ENCODE data around the gene AK4.
"Not testable (repeated sequence)": the region's sequence is repeated elsewhere in the genome, so short reads cannot be mapped to it uniquely, and the experiment has no call there.

AK4 gene

DNA sequence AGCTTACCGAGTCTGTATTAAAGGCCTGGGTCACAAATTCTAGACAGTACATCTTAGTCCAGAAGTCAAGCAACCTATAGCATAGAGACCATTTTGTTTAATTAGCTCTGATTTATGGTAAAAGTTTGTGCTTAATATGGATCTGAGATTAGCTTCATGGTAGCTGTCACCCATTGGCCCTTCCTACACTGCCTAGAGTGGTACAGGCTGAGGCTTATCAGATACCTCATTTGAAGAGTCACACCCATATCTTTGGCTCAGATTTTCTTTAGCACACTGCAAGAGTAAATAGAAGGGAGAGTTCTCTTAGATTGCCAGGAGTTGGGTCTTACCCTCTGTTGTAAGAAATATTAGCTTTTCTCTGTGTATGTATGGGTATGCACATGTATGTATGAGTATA is 3.6 kb downstream of the AK4 start:
- no peaks in the 10 kb centered on the region for H3K9me3 ChIP-seq (ENCODE audit: control insufficient read depth, low read length)
- no peak overlapping the region for H3K4me3 ChIP-seq (ENCODE audit: low read length)
- no peak for DNase-seq (ENCODE audit: low read depth)
- H3K27me3 ChIP-seq (replicated peaks; ENCODE audit: control insufficient read depth, insufficient read depth, low read length), result no peaks in the 10 kb centered on the region
- no peak overlapping the region for H3K9ac ChIP-seq (ENCODE audit: low read length)
- peaks cover 23% of the 10 kb centered on the region for H3K4me1 ChIP-seq (ENCODE audit: control insufficient read depth, insufficient read depth, low read length)
- peaks cover 7% of the 10 kb centered on the region for H3K36me3 ChIP-seq (ENCODE audit: control insufficient read depth, insufficient read depth, low read length, severe bottlenecking)

GRCh38 chr1:65153635-65154034 is 5.6 kb downstream of the AK4 start:
- H3K4me3 ChIP-seq (ENCODE audit: low read length), result no peak overlapping the region
- H3K4me1 ChIP-seq (ENCODE audit: control insufficient read depth, insufficient read depth, low read length), result peaks cover 23% of the 10 kb centered on the region
- H3K9ac ChIP-seq (ENCODE audit: low read length), result no peak overlapping the region
- no peak for DNase-seq (ENCODE audit: low read depth)
- no peaks in the 10 kb centered on the region for H3K27me3 ChIP-seq (replicated peaks; ENCODE audit: control insufficient read depth, insufficient read depth, low read length)
- H3K9me3 ChIP-seq (ENCODE audit: control insufficient read depth, low read length), result no peaks in the 10 kb centered on the region
- peaks cover 11% of the 10 kb centered on the region for H3K36me3 ChIP-seq (ENCODE audit: control insufficient read depth, insufficient read depth, low read length, severe bottlenecking)

- peaks cover 11% of the 10 kb centered on the region for H3K36me3 ChIP-seq (ENCODE audit: control insufficient read depth, insufficient read depth, low read length, severe bottlenecking)
- H3K9me3 ChIP-seq (ENCODE audit: control insufficient read depth, low read length), result no peaks in the 10 kb centered on the region
- no peak overlapping the region for H3K4me3 ChIP-seq (ENCODE audit: low read length)
- H3K27me3 ChIP-seq (replicated peaks; ENCODE audit: control insufficient read depth, insufficient read depth, low read length), result no peaks in the 10 kb centered on the region
- DNase-seq (ENCODE audit: low read depth), result no peak
- no peak overlapping the region for H3K9ac ChIP-seq (ENCODE audit: low read length)
- H3K4me1 ChIP-seq (ENCODE audit: control insufficient read depth, insufficient read depth, low read length), result peaks cover 13% of the 10 kb centered on the region
Observed at GRCh38 chr1:65156910-65157545, 9.0 kb downstream of the AK4 start.

GRCh38 chr1:65157546-65157941 is 9.5 kb downstream of the AK4 start:
- Histone ChIP-seq H3K4me3 (ENCODE audit: low read length) (no peak overlapping the region), H3K36me3 (ENCODE audit: control insufficient read depth, insufficient read depth, low read length, severe bottlenecking) (peaks cover 11% of the 10 kb centered on the region), H3K9me3 (ENCODE audit: control insufficient read depth, low read length) (no peaks in the 10 kb centered on the region), H3K27me3 (replicated peaks; ENCODE audit: control insufficient read depth, insufficient read depth, low read length) (no peaks in the 10 kb centered on the region), H3K9ac (ENCODE audit: low read length) (no peak overlapping the region), H3K4me1 (ENCODE audit: control insufficient read depth, insufficient read depth, low read length) (peaks cover 13% of the 10 kb centered on the region)
- no peak for DNase-seq (ENCODE audit: low read depth)

DNA sequence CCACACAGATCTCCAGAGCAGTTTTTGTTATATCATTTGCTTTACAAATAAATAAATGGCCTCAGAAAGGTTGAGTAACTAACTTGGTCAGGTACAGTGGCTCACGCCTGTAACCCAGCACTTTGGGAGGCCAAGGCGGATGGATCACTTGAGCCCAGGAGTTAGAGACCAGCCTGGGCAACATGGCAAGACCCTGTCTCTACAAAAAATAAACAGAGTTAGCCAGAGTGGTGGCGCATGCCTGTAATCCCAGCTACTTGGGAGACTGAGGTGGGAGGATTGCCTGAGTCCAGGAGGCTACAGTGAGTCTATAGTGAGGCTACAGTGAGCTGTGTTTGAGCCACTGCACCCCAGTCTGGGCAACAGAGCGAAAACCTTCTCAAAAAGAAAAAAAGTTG is 11.3 kb downstream of the AK4 start:
- H3K9me3 ChIP-seq (ENCODE audit: control insufficient read depth, low read length); H3K9ac ChIP-seq (ENCODE audit: low read length); H3K27me3 ChIP-seq (replicated peaks; ENCODE audit: control insufficient read depth, insufficient read depth, low read length); DNase-seq (ENCODE audit: low read depth); H3K4me3 ChIP-seq (ENCODE audit: low read length): not testable (repeated sequence)
- Histone ChIP-seq H3K36me3 (ENCODE audit: control insufficient read depth, insufficient read depth, low read length, severe bottlenecking) (peaks cover 14% of the 10 kb centered on the region), H3K4me1 (ENCODE audit: control insufficient read depth, insufficient read depth, low read length) (peaks cover 29% of the 10 kb centered on the region)

GRCh38 chr1:65159801-65160523 is 12.0 kb downstream of the AK4 start:
- no peak for DNase-seq (ENCODE audit: low read depth)
- H3K36me3 ChIP-seq (ENCODE audit: control insufficient read depth, insufficient read depth, low read length, severe bottlenecking), result peaks cover 14% of the 10 kb centered on the region
- no peaks in the 10 kb centered on the region for H3K27me3 ChIP-seq (replicated peaks; ENCODE audit: control insufficient read depth, insufficient read depth, low read length)
- H3K9ac ChIP-seq (ENCODE audit: low read length), result no peak overlapping the region
- H3K4me3 ChIP-seq (ENCODE audit: low read length), result no peak overlapping the region
- peaks cover 36% of the 10 kb centered on the region for H3K4me1 ChIP-seq (ENCODE audit: control insufficient read depth, insufficient read depth, low read length)
- H3K9me3 ChIP-seq (ENCODE audit: control insufficient read depth, low read length), result no peaks in the 10 kb centered on the region

GRCh38 chr1:65163201-65163805 is 15.3 kb downstream of the AK4 start:
- Histone ChIP-seq H3K4me1 (ENCODE audit: control insufficient read depth, insufficient read depth, low read length) (peaks cover 52% of the 10 kb centered on the region), H3K36me3 (ENCODE audit: control insufficient read depth, insufficient read depth, low read length, severe bottlenecking) (peaks cover 3% of the 10 kb centered on the region), H3K4me3 (ENCODE audit: low read length) (peak overlapping the region; percentile 41), H3K9ac (ENCODE audit: low read length) (peak overlapping the region; percentile 47), H3K9me3 (ENCODE audit: control insufficient read depth, low read length) (no peaks in the 10 kb centered on the region), H3K27me3 (replicated peaks; ENCODE audit: control insufficient read depth, insufficient read depth, low read length) (no peaks in the 10 kb centered on the region)
- no peak for DNase-seq (ENCODE audit: low read depth)

DNA sequence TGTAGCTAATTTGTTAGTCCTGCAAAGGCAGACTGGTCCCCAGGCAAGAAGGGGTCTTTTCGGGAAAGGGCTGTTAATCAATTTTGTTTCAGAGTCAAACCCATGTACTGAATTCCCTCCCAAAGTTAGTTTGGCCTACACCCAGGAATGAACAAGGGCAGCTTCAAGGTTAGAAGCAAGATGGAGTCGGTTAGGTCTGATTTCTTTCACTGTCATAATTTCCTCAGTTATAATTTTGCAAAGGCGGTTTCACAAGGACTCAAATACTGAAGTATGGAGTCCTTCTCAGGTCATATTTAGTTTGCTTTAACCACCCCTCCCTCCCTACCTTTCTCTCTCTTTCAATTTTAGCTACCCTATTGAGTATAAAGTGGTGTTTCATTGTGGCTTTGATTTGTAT is 16.1 kb downstream of the AK4 start:
- H3K4me1 ChIP-seq (ENCODE audit: control insufficient read depth, insufficient read depth, low read length), result peaks cover 55% of the 10 kb centered on the region
- DNase-seq (ENCODE audit: low read depth); H3K9ac ChIP-seq (ENCODE audit: low read length): not testable (repeated sequence)

GRCh38 chr1:65164633-65165032 is 16.6 kb downstream of the AK4 start:
- H3K4me1 ChIP-seq (ENCODE audit: control insufficient read depth, insufficient read depth, low read length), result peaks cover 61% of the 10 kb centered on the region
- H3K4me3 ChIP-seq (ENCODE audit: low read length), result peak overlapping the region; percentile 34
- H3K36me3 ChIP-seq (ENCODE audit: control insufficient read depth, insufficient read depth, low read length, severe bottlenecking), result peaks cover 3% of the 10 kb centered on the region

More for the DNA sequence above, 16.1 kb downstream of the AK4 start:
- not testable (repeated sequence) for H3K27me3 ChIP-seq (replicated peaks; ENCODE audit: control insufficient read depth, insufficient read depth, low read length); H3K9me3 ChIP-seq (ENCODE audit: control insufficient read depth, low read length); H3K36me3 ChIP-seq (ENCODE audit: control insufficient read depth, insufficient read depth, low read length, severe bottlenecking); H3K4me3 ChIP-seq (ENCODE audit: low read length)

DNA sequence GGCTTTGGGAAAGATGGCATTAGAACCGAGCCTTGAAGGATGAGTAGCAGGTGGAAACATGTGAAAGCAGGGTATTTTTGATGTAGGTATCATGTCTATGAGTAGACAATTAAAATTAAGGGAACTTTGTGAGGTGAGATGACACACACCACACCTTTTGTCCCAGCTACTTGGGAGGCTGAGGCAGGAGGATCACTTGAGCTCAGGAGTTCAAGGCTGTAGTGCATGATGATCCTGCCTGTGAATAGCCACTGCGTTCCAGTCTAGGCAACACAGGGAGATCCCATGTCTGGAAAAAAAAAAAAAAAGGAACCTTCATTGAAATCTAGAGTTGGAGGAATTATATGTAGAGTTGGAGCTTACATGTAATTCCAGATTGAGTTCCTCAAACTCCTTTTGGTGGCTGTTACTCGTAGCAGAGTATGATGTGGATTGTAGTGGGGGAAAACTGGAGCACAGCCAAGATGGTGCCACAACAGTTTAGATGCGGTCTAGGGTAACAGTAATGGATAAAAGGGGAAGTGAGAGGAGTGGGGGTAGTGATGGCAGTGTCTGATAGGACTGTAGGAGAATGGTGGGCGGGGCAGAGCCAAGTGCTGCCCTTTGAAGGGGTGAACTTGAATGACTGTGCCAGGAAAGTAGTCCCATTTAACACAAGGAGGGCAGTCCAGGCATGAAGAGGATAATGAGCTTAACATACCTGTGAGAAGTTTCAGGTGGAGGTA is 17.4 kb downstream of the AK4 start:
- peaks cover 3% of the 10 kb centered on the region for H3K36me3 ChIP-seq (ENCODE audit: control insufficient read depth, insufficient read depth, low read length, severe bottlenecking)
- peak overlapping the region; percentile 34 for H3K4me3 ChIP-seq (ENCODE audit: low read length)
- peak overlapping the region; percentile 50 for H3K9ac ChIP-seq (ENCODE audit: low read length)
- peaks cover 64% of the 10 kb centered on the region for H3K4me1 ChIP-seq (ENCODE audit: control insufficient read depth, insufficient read depth, low read length)
- no peak for DNase-seq (ENCODE audit: low read depth)
- H3K27me3 ChIP-seq (replicated peaks; ENCODE audit: control insufficient read depth, insufficient read depth, low read length), result no peaks in the 10 kb centered on the region
- no peaks in the 10 kb centered on the region for H3K9me3 ChIP-seq (ENCODE audit: control insufficient read depth, low read length)

More at GRCh38 chr1:65164633-65165032, 16.6 kb downstream of the AK4 start:
- Histone ChIP-seq H3K9me3 (ENCODE audit: control insufficient read depth, low read length) (no peaks in the 10 kb centered on the region), H3K9ac (ENCODE audit: low read length) (peak overlapping the region; percentile 50), H3K27me3 (replicated peaks; ENCODE audit: control insufficient read depth, insufficient read depth, low read length) (no peaks in the 10 kb centered on the region)
- DNase-seq (ENCODE audit: low read depth), result peak; percentile 84

Data from adipocyte (in vitro differentiated cells).